Measurements from ENCODE around the gene DNAH17.

GRCh38 chr17:78472035-78472905, 104.9 kb downstream of the DNAH17 start:
- no peak for TF ChIP-seq CTCF (IDR thresholded peaks at IDR 0.05)
- TF ChIP-seq POLR2A (IDR thresholded peaks at IDR 0.05): no peak
